ENCODE data around the gene TMEM82.

The TMEM82 gene

DNA sequence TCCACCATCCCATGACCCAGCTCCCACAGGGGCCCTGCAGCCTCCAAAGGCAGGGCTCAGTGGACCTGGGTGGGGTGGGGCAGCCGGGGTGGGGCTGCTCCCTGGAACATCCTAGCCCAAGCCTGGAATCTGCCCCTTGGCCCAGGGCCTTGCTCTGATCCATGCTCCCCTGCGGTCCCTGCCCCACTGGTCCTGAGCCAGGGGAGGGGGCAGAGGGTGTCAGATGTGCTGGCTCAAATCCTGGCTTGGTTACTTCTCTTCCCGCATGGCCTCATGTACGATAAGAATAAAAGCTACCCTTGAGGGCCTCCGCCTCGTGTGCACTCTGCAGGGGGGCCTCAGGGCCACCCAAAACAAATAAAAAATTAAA, 5.4 kb upstream of the TMEM82 start:
- no peak for DNase-seq

DNA sequence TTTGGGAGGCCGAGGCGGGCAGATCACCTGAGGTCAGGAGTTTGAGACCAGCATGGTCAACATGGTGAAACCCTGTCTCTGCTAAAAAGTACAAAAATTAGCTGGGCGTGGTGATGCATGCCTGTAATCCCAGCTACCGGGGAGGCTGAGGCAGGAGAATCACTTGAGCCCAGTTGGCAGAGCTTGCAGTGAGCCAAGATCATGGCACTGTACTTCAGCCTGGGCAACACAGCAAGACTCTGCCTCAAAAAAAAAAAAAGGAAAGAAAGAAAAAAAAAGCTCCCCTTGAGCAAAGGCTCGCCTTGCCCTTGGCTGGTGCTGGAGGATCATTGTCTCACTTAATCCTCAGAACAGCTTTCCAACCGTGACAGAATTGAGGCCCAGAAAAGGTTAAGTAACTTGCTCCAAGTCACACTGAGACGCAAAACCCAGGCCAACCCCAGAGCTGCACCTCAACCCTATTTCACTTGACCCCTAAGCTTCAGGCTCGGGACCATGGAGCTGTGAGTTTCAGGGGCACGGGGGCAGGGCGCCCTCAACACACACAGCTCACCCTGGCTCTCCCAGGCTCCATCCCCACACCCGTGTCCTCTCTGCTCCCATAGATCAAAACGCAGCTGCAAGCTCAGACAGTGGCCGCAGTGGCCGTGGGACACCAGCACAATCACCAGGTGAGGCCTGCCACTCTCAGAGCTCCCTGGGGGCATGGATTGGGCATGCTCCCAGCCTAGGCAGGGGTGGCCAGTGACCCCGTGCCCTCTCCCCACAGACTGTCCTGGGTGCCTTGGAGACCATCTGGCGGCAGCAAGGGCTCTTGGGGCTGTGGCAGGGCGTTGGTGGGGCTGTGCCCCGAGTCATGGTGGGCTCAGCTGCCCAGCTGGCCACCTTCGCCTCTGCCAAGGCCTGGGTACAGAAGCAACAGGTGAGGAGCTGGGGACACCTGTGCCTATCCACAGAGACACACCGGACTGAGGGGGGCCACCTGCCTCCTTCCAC, 4.7 kb upstream of the TMEM82 start:
- no peak for DNase-seq

DNA sequence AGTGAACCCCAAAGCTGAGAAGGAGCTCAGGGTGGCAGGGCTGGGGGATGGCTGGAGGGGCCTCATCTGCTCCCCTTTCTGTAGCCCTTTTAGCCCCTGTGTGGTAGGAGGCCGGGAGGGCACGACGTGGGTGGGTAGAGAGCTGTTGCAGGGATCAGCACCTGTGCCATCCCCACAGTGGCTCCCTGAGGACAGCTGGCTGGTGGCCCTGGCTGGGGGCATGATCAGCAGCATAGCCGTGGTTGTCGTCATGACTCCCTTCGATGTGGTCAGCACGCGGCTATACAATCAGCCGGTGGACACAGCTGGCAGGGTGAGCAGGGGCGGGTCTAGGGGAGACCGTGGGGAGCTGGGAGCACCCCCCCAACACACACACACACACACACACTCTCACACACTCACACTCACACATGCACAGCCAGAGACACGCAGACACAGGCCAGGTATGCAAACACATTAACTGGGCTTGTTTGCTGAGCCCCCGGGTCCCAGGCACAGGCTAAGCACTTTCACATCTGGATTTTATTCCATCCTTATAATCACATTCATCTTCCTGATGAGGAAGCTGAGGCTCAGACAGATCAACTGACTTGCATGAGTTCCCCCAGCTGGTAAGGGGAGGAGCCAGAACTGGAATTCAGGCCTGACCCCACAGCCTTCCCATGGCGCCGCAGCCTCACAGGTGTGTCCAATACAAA, 3.7 kb upstream of the TMEM82 start:
- no peak for DNase-seq

DNA sequence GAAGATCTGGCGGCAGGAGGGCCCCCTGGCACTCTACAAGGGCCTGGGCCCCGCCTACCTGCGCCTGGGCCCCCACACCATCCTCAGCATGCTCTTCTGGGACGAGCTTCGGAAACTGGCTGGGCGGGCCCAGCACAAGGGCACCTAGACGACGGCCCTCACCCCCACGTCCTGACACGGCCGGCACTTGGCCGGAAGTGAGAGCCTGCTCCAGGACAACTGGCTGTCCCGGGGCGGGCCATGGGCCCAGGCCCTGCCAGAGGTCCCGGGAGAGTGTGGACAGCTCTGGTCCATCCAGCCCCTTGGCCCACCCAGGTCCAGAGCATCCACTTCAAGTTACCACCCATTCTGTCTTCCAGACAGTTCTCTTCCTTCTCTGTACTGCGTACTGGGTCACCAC, 3.0 kb upstream of the TMEM82 start:
- DNase-seq: no peak

DNA sequence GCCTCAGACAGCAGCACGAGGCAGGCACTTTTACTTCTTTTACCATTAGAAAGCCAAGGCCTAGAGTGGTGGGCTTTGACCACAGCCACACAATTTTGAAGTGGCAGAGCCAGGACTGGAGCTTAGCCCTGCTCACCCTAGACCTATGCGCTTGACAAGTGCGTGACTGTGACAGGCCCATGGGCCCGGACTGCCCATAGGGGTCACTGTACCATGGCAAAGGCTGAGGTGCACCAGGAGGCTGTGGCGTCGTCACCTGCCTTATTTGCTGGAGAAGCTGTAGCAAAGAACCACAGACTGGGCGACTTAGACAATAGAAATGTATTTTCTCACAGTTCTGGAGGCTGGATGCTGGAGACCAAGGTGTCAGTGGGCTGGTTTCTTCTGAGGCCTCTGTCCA, 2.6 kb upstream of the TMEM82 start:
- no peak for DNase-seq

DNA sequence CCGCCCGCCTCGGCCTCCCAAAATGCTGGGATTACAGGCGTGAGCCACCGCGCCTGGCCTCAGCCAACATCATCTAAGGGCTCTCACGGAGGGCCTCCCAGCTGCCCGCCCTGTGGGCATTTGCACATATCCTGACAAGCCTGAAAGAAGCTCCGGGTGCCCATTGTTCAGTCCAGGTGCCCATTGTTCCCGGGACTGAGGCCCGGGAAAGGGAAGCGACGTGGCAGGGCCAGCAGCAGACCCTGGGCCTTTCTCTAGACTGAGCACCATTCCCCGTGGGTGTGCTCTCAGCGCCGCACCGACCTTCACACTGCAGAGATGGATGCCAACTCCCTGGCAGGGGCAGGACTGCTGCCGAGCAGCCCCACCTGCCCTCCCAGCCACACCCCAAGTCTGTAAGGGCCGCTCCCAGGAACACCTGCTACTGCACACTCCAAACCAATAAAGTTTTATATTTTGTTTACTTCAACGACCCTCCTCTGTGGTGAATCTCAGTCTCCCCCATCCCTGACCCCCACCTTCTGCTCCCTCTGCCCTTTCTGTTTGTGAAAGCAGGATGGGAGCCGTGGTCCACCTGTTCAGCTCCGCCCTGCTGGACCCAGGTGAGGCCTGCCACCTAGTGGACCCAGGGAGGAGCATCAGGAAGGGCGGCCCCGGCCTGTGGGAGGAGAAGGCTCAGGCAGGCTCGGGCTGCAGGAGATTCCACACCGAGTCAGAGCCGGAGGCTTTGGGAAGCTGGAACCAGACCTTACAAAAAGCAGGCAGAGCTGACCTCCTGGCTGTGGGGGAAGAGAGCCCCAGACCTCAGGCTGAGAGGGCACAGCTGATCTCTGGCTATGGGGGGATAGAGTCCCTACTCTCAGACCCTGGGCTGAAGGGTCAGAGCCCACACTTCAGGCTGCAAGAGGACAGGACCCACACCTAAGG, 1.1 kb upstream of the TMEM82 start:
- DNase-seq: peak; percentile 68

DNA sequence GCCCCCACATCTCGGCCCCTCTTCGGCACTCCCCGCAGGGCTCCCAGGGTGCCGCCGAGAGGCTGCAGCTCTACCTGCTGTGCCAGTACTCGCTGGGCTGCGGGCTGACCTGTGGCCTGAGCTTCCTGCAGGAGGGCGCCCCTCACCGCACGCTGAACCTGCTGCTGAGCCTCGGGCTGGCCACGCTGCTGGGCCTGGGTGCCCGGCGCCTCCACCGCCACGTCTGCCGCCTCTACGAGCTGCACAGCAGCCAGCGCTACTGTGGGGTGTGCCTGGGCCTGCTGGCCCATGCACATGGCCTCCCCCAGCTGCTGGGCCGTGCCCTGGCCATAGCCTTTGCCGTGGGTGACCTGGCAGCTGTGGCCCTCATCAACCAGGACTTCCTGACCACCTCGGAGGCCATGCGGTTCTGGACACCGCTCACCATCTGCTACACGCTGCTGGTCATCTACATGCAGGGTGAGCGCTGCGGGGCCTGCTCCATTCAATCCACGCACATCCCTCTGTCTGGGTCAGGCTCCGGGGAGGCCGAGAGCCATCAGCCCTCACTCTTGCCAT, 1.9 kb downstream of the TMEM82 start:
- DNase-seq: no peak

DNA sequence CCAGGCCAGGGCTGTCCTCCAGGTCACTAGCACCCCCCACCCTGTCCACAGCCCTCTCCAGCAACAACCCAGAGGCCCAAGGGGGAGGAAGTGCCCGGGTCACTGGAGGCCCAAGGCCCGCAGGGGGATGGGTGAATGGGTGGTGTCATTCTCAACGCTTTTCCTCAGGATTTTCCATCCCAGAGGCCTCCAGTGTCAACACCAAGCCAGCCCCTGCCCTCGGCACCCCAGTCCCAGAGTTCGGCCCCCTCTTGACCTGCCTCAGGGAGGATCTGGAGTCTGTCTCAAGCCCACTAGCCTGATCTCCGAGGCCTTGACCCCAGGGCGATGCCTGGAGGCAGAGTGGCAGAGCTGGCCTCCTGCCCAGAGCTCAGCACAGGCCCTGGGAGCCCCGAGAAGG, 5.1 kb downstream of the TMEM82 start:
- no peak for DNase-seq

DNA sequence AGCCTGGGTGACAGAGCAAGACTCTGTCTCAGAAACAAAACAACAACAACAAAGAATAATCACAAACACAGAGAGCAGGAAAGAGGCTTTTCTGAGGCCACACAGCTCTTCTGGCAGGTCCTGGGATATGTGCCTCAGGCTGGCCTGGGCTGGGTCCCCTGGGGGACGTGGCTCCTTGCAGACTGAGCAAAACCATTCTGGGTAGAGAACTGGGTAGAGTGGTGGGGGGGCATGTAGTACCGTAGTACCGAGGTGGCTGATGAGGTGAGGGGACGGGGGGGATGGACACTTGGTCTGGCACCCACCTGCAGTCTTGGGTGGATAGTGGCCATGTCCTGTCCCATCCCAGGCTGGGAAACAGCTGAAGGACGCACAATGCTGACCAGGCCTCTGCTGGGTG, 6.0 kb downstream of the TMEM82 start:
- no peak for DNase-seq

DNA sequence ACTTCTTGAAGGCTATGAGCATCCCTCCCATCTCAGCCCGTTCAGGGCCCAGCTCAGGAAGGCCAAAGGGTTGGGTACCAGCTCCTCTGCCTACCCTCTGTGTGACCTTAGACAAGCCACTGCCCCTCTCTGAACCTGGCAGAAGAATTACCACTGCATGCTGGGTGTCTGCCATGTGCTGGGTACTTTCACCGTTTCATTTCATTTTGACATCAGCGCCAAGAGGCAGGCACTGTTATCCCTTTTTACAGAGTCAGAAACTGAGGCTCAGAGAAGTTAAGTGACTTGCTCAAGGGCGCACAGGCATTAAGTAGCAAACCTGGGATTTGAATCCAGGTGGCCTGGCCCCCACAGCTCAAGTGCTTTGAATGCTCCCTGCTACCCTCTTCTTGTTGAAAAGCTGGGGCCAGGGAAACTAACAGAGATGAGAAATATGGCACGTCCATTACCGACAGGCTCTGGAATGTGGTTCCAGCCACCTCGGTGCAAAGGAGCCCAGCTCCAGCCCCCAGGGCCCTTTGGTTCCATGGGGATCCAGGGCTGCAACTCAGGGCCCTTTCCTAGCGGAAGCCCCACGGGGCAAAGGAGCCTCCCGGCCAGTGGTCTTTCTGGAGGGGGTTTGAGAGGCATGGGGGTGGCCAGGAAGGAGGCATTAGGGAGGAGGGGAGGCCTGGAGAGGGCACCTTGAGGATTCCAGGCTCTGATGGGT, 6.5 kb downstream of the TMEM82 start:
- no peak for DNase-seq

DNA sequence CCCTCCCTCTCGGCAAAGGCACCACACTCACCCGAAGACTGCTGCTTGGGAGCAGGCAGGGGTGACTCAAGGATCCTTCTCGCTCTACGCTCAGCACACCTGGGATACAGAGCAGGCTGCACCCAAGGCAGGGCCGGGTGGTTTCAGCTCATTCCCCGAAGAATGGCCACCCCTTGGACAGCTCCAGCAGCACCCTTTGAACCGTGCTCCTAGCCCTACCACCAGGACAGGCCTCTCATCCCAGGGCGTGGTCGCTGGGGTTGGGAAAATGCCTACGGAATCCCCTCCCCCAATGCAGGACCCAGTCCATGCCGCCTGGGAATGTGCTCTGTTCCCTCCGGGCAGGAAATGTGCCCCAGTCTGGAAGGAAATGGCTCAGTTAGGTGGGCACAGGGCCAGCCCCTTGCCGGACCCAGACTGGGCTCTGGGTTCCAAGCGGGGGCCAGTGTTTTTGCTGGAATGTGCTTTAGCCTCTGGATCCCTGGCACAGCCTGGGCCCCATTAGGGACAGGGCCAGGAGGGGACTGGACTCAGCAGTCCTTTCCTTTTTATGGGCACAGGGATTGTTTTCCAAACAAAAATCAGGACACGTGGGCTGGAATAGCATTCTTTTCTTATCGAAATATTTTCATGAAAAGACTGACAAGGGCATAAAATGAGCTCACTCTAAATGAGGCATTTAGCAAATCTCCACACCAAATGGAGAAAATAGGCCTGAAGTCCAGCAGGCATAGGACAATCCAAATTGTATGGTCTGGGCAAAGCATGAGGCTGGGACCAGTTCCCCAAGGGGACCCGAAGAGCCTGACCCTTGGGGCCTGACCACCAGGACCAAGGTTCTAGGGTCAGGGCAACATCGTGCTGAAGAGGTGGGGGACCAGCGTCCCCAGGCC, 7.3 kb downstream of the TMEM82 start:
- no peak for DNase-seq

DNA sequence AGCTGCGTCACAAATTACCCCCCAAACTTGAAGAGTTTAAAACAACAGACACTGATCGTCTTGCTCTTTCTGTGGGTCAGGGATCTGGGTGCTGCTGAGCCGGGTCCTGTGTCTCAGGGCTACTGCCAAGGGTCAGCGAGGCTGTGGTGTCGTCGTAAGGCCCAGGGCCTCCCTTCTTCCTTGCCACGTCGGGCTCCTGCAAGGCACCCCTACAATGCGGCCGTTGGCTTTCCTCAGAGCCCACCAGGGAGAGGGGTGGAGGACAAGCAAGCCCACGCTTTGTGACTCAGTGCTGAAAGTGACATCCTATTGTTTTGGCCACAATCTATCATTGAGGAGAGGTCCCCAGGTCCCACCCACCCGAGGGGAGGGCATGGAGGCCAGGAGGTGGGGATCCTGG, 8.6 kb downstream of the TMEM82 start:
- no peak for DNase-seq

DNA sequence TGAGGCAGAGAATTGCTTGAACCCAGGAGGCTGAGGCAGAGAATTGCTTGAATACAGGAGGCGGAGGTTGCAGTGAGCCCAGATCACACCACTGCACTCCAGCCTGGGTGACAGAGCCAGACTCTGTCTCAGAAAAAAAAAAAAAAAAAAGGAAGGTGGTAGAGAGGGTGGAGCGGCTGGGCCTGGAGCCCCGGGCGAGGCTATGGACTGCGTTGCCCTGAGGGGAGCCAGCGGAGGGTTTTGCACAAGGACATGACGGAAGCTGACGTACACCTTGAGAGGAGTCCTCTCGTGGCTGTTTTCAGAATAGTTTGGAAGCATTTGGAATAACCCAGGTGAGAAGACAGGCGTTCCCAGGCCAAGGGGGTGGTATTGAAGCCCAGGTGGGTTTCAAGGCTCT, 9.4 kb downstream of the TMEM82 start:
- no peak for DNase-seq

DNA sequence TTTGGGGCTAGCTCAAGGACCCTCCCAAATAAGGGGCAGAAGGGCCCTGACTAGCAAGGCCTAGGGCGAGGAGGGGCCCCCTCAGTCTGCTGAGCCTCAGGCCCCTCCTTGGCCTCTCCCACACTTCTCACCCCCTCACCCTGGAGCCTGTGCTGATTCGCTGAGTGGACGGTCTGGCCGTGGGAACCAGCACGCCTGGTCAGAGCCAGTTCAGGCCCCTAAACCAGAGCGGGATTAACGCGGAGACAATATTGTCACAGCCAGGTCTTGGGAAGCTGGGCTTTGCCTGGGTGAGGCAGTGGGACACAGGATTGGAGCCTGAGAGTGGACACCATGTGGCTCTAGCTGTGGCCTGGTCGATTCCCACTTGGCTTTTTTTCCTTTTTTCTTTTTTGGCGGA, 11.5 kb downstream of the TMEM82 start:
- no peak for DNase-seq

DNA sequence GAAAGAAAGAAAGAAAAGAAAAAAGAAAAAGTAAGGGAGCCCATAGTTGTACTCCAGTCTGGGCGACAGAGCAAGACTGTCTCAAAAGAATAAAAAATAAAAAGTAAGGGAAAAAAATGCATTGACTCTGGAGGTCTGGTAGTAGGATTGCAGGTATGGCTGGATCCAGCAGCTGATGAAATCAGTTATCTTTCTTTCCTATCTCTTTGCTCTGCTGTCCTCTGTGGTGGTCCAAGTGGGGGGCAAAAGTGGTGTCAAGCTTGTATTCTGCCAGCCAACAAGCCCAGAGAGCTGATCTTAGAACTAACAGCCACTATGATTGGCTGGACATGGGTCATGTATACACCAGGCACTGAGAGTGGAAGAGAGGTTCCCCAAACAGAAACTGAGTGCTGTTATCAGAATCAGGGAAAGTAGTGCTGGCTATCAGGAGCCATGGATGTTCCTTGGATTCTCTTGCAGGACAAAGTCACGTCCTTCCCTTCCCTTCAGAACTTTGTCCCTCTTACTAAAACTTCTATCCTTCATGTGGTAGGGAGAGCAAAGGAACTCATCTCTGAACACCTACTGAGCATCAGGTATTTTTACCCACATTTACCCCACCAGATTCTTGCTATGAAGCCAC, 12.8 kb downstream of the TMEM82 start:
- no peak for DNase-seq

DNA sequence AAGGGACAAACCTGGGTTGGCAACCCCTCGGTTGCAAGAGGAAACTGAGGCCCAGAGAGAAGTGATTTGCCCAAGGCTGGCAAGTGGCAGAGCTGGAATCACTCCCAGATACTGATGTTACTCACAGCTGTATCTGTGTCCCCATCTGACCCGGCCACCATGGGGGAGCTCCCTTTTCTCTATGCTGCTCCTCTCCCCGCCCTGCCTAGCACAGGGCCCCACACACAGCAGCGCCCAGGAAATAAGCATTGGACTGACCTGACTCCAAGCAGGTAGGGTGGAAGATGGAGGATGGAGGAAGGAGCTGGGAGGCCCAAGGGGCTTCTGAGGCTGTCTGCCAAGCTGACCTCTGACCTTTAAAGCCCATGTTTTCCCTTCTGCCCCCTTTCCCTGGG, 13.3 kb downstream of the TMEM82 start:
- no peak for DNase-seq

DNA sequence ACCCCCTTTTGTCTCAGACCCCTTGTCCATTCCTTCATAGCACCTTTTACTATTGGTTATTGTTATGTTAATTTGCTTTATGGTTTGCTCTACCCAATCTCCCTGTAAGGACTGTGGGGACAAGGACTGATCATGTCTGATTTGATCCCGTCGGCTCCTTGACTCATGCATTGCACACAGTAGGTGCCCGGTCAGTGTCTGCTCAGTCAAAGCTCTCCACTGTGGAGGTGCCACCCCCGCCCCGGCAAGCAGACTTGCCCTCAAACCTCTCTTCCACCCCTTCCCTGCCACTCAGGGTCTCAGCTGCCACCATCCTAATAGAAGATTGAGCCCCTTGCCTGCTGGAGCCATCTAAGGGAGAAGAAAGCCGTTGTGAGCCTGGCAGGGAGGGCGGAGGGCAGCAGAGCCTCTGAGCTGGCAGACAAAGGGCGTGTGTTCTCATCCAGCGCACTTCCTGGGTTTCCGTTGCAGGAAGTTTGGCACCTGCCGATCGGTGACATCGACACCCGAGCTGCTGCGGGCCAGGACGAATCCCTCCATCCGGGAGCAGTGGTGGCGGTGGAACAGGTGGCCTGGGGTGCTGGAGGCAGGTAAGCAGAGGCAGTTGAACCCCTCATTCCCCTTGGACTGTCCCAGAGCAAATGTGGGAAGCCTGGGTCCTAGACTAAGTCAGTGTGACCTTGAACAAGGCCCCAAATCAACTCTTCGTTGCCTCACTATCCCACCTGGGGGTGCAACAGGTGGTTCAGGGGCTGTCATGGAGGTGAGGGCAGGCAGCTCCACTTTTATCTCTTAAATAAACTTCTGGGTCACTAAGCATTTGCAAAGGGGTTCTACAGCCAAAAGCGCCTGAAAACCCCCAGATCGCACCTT, 14.1 kb downstream of the TMEM82 start:
- DNase-seq: no peak

DNA sequence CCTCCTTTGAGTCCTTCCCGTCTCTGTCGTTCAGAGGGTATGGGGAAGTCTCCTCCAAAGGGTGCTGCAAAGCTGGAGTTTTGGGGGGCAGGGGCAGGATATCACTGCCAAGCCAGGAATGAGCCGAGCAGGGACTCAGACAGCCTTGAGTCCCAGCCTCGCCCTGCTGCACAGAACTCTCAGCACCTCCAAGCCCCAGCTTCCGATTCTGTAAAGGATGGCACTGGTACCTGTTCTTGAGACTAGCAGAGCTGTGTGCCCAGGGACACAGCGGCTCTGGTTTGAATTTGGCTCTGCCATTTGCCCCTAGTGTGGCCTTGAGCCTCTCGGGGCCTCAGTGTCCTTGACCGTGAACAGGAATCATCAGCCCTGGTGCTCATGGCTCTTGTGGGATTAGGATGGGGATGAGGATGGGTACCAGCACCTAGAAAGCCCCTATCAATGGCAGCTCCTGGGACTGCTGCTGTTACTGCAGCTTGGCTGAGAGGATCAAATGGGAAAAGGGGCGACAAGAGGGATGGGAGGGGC, 14.8 kb downstream of the TMEM82 start:
- DNase-seq: no peak

DNA sequence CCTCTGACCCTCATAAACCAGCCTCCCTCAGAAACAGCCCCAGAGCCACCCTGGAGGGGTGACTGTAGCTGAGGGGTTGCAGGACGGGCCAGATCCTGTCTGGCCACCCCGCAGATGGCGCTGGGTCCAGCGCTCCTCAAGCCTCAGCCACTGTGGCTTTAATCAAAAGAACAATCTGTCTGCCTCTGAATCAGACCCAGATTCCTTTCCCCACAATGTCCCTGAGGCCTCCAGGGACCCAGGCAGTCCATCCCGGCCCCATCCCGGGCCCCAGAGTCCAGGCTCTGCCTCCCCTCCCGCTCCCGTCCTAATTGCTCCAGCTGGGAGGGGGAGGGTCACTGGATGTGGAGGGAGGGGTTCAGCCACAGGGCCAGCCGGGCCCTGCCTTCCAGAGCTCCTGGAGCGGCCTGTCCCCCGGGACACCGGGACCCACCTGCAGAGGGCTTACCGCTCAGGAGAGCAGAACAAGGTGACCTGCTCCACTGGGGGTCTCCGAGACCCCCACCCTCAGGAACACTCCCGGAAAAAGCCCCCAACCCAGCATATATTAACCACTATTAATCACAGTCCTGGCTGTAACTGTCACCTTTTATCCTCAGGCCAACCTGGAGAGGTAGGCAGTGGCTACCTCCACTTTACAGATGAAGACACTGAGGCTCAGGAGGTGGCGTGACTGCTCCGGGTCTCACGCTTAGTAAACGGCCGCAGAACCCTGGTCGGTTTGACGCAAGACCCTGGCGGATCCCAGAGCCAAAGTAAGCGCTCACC, 15.5 kb downstream of the TMEM82 start:
- DNase-seq: no peak

All from activated CD4-positive, CD25-positive, alpha-beta regulatory T cell treated with anti-CD3 and anti-CD28 coated beads, Interleukin-2, amount 50 U/mL, for 72 hours (primary cell).